MCF 10A (cell line): ENCODE data around the gene RHBDL1. TPM values are rescaled to one million over a fixed set of nuclear protein-coding genes. Genes with fewer than 3 reads are reported as not detected.

ENCODE experiments used
- BruUV-seq: library from RNA; stranded (reverse); fragments of 400-500 nt; replicated peaks from 2 replicates; lab custom pipeline; 2021; lab: Mats Ljungman, UMichigan
- CTCF ChIA-PET: fragments of 300-600 bp; sonication (Branson Sonifier 250); formaldehyde crosslinking; extraction: SDS; loops from one replicate; lab custom pipeline; 2021; ENCODE audit warnings: antibody characterized with exemption, inconsistent platforms; lab: Yijun Ruan, JAX
- POLR2A ChIA-PET: fragments of 300-600, 350-650 bp; sonication (Branson Sonifier 250); formaldehyde crosslinking; extraction: SDS; loops from one replicate; lab custom pipeline; 2020; ENCODE audit warnings: antibody characterized with exemption, inconsistent platforms; lab: Yijun Ruan, JAX
- DNase-seq: peaks from one replicate; pipeline ENCODE4 v3.0.0-alpha.2; 2018; ENCODE audit not compliant: unreplicated experiment
- H3K27ac Mint-ChIP-seq: one replicate; pipeline ENCODE4 v1.8.0; 2022; ENCODE audit warnings: mild to moderate bottlenecking, low read depth, mixed read lengths; ENCODE audit not compliant: unreplicated experiment
- H3K27me3 Mint-ChIP-seq: one replicate; pipeline ENCODE4 v1.8.0; 2022; ENCODE audit warnings: mixed read lengths; ENCODE audit not compliant: insufficient read depth, unreplicated experiment
- H3K36me3 Mint-ChIP-seq: one replicate; pipeline ENCODE4 v1.8.0; 2022; ENCODE audit warnings: mild to moderate bottlenecking, moderate library complexity, mixed read lengths; ENCODE audit not compliant: insufficient read depth, unreplicated experiment
- H3K4me1 Mint-ChIP-seq: one replicate; pipeline ENCODE4 v1.8.0; 2022; ENCODE audit warnings: mixed read lengths; ENCODE audit not compliant: insufficient read depth, unreplicated experiment
- H3K4me3 Mint-ChIP-seq: one replicate; pipeline ENCODE4 v1.8.0; 2022; ENCODE audit warnings: mild to moderate bottlenecking, moderate library complexity, mixed read lengths; ENCODE audit not compliant: unreplicated experiment
- H3K9me3 Mint-ChIP-seq: one replicate; pipeline ENCODE4 v1.8.0; 2022; ENCODE audit warnings: mixed read lengths; ENCODE audit not compliant: unreplicated experiment
- intact Hi-C: fragments of 100-400 bp; cut with micrococcal nuclease; formaldehyde crosslinking; loops from 2 replicates; pipeline ENCODE4 v1.14.1; 2022
- total RNA-seq: library from RNA; stranded (reverse); gene quantifications from 2 replicates; pipeline ENCODE4 v1.2.3, GENCODE V29; 2022
- TF ChIP-seq, protein P1 (sequence below): fragments of 200-600 bp; IDR thresholded peaks from one replicate; pipeline ENCODE4 v1.8.0; 2022; ENCODE audit warnings: antibody characterized with exemption, mild to moderate bottlenecking; ENCODE audit not compliant: unreplicated experiment

The RHBDL1 gene
- total RNA-seq, 1 experiment from 2014 or later = 3.0 TPM

DNA sequence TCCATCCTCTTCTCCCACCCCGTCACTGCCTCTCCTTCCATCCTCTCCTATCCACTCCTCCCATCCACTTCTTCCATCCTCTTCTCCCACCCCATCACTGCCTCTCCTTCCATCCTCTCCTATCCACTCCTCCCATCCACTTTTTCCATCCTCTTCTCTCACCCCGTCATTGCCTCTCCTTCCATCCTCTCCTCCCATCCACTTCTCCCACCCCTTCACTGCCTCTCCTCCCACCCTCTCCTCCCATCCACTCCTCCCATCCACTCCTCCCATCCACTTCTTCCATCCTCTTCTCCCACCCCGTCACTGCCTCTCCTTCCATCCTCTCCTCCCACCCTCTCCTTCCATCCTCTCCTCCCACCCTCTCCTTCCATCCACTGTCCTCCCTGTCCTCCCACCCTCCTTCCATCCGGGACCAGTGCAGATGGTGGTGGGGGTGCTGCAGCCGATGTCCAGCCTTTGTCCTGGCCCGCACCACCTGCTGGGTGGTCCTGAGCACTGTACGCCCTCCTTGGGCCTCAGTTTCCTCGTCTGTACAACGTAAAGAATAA lies 43.6 kb upstream of the RHBDL1 start:
- Mint-ChIP-seq H3K27ac (no peak overlapping the region), H3K4me3 (peak overlapping the region; percentile 10), H3K27me3 (no peaks in the 10 kb centered on the region), H3K4me1 (peaks cover 17% of the 10 kb centered on the region), H3K9me3 (no peaks in the 10 kb centered on the region), H3K36me3 (peaks cover 29% of the 10 kb centered on the region)
- ChIA-PET CTCF (no interaction called here), POLR2A (no interaction called here)
- intact Hi-C loops = no loop called here
- DNase-seq = no peak
- TF ChIP-seq, protein P1, sequence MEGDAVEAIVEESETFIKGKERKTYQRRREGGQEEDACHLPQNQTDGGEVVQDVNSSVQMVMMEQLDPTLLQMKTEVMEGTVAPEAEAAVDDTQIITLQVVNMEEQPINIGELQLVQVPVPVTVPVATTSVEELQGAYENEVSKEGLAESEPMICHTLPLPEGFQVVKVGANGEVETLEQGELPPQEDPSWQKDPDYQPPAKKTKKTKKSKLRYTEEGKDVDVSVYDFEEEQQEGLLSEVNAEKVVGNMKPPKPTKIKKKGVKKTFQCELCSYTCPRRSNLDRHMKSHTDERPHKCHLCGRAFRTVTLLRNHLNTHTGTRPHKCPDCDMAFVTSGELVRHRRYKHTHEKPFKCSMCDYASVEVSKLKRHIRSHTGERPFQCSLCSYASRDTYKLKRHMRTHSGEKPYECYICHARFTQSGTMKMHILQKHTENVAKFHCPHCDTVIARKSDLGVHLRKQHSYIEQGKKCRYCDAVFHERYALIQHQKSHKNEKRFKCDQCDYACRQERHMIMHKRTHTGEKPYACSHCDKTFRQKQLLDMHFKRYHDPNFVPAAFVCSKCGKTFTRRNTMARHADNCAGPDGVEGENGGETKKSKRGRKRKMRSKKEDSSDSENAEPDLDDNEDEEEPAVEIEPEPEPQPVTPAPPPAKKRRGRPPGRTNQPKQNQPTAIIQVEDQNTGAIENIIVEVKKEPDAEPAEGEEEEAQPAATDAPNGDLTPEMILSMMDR = no peak
- BruUV-seq = no TSS peak

DNA sequence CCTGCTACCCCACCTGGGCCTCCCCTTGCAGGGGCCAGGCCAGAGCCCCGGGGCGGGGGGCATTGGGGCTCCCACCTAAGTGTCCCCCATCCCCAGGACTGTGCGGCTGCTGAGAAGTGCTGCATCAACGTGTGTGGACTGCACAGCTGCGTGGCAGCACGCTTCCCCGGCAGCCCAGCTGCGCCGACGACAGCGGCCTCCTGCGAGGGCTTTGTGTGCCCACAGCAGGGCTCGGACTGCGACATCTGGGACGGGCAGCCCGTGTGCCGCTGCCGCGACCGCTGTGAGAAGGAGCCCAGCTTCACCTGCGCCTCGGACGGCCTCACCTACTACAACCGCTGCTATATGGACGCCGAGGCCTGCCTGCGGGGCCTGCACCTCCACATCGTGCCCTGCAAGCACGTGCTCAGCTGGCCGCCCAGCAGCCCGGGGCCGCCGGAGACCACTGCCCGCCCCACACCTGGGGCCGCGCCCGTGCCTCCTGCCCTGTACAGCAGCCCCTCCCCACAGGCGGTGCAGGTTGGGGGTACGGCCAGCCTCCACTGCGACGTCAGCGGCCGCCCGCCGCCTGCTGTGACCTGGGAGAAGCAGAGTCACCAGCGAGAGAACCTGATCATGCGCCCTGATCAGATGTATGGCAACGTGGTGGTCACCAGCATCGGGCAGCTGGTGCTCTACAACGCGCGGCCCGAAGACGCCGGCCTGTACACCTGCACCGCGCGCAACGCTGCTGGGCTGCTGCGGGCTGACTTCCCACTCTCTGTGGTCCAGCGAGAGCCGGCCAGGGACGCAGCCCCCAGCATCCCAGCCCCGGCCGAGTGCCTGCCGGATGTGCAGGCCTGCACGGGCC lies 42.8 kb upstream of the RHBDL1 start:
- DNase-seq = no peak
- ChIA-PET POLR2A (interaction anchor here (1.3 kb wide), 1 partner anchor 11 kb away, joined by 5 read pairs; no protein-coding TSS in a partner anchor), CTCF (no interaction called here)
- H3K36me3 Mint-ChIP-seq = peaks cover 26% of the 10 kb centered on the region
- intact Hi-C loops = no loop called here
- H3K27ac Mint-ChIP-seq = no peak overlapping the region
- peaks cover 9% of the 10 kb centered on the region for H3K4me1 Mint-ChIP-seq
- no TSS peak for BruUV-seq
- H3K27me3 Mint-ChIP-seq = no peaks in the 10 kb centered on the region
- H3K4me3 Mint-ChIP-seq = no peak overlapping the region
- TF ChIP-seq, protein P1 = no peak
- H3K9me3 Mint-ChIP-seq = no peaks in the 10 kb centered on the region

DNA sequence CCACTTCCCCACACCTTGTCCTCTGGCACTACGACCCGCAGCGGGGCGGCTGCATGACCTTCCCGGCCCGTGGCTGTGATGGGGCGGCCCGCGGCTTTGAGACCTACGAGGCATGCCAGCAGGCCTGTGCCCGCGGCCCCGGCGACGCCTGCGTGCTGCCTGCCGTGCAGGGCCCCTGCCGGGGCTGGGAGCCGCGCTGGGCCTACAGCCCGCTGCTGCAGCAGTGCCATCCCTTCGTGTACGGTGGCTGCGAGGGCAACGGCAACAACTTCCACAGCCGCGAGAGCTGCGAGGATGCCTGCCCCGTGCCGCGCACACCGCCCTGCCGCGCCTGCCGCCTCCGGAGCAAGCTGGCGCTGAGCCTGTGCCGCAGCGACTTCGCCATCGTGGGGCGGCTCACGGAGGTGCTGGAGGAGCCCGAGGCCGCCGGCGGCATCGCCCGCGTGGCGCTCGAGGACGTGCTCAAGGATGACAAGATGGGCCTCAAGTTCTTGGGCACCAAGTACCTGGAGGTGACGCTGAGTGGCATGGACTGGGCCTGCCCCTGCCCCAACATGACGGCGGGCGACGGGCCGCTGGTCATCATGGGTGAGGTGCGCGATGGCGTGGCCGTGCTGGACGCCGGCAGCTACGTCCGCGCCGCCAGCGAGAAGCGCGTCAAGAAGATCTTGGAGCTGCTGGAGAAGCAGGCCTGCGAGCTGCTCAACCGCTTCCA lies 42.0 kb upstream of the RHBDL1 start:
- H3K4me1 Mint-ChIP-seq = peaks cover 5% of the 10 kb centered on the region
- TF ChIP-seq, protein P1 = no peak
- H3K27me3 Mint-ChIP-seq = no peaks in the 10 kb centered on the region
- no peak overlapping the region for H3K27ac Mint-ChIP-seq
- H3K9me3 Mint-ChIP-seq = no peaks in the 10 kb centered on the region
- intact Hi-C loops = no loop called here
- CTCF ChIA-PET = interaction anchor here (0.5 to 1.1 kb wide), 2 partner anchors 20 to 45 kb away, joined by 3 read pairs; no protein-coding TSS in a partner anchor
- no peak for DNase-seq
- peaks cover 26% of the 10 kb centered on the region for H3K36me3 Mint-ChIP-seq
- POLR2A ChIA-PET = interaction anchor here (1.3 kb wide), 1 partner anchor 12 kb away, joined by 5 read pairs; no protein-coding TSS in a partner anchor
- H3K4me3 Mint-ChIP-seq = no peak overlapping the region
- BruUV-seq = no TSS peak
